ENCODE data around the gene CIT.

GRCh38 chr12:119817546-119818343 lies 59.4 kb downstream of the CIT start:
- no peak for TF ChIP-seq CTCF (IDR thresholded peaks at IDR 0.05)
- no peak for TF ChIP-seq EZH2 (IDR thresholded peaks at IDR 0.05)

Measured in neural progenitor cell (in vitro differentiated cells).